K562 (cell line): ENCODE measurements around the gene CCNK. TPM values are rescaled to one million over a fixed set of nuclear protein-coding genes. Genes with fewer than 3 reads are reported as not detected.

Source experiments
- FOXA3 ChIP-seq, 2 experiments: fragments of 450-650 bp in 1 of 2; sonication (generic) in 1 of 2; formaldehyde crosslinking; IDR thresholded peaks in 1 of 2; conservative IDR thresholded peaks in 1 of 2; 2 replicates each; pipeline versions ENCODE4 v1.4.0 to v1.8.0; 2020 to 2022; ENCODE audit warnings: mild to moderate bottlenecking in 2 of 2, missing genetic modification reagents in 1 of 2
- NFRKB ChIP-seq: fragments of 450-650 bp; IDR thresholded peaks from 2 replicates; pipeline ENCODE4 v1.6.1; 2016; ENCODE audit warnings: low read depth
- ZNF239 ChIP-seq: fragments of 250-450 bp; sonication (Bioruptor Pico); IDR thresholded peaks from 2 replicates; pipeline ENCODE4 v1.4.0; 2020; ENCODE audit warnings: mild to moderate bottlenecking
- polyA plus RNA-seq, 8 experiments: library from polyadenylated mRNA; depleted of rRNA in 4 of 8; stranded (reverse) in 5 of 8; unstranded in 3 of 8; fragments of >200 nt; fragmentation: Nextera tagmentation in 2 of 8; fragmentation: Illumina TruSeq in 1 of 8; extraction: Ambion mirVana in 2 of 8; extraction: Trizol in 1 of 8; gene quantifications; 2 replicates each; pipeline versions ENCODE4 v1.2.1 to v1.2.3, GENCODE V29; 2011 to 2014; ENCODE audit warnings: inconsistent platforms in 1 of 8, missing spikeins in 1 of 8
- total RNA-seq, 7 experiments: library from RNA; depleted of rRNA in 6 of 7; stranded (reverse); fragments of >200 nt in 6 of 7; fragmentation: Illumina TruSeq in 2 of 7; extraction: Trizol in 2 of 7; gene quantifications; 2 replicates each; pipeline versions ENCODE4 v1.2.1 to v1.2.3, GENCODE V29; 2011 to 2021; ENCODE audit warnings: low replicate concordance in 1 of 7
- TF ChIP-seq, protein P1 (sequence below): sonication (generic); formaldehyde crosslinking; IDR thresholded peaks from 2 replicates; pipeline ENCODE4 v1.8.1; 2023; ENCODE audit warnings: missing genetic modification reagents, mild to moderate bottlenecking, borderline replicate concordance
- TF ChIP-seq, protein P2 (sequence below), 2 experiments: fragments of 450-650 bp in 1 of 2; sonication (generic) in 1 of 2; formaldehyde crosslinking in 1 of 2; IDR thresholded peaks; 2 replicates each; pipeline versions ENCODE4 v1.7.1 to v1.9.0; 2016 to 2022; ENCODE audit warnings: inconsistent platforms in 1 of 2, mild to moderate bottlenecking in 1 of 2, missing genetic modification reagents in 1 of 2

Gene CCNK
- total and polyA plus RNA-seq, 9 of the 15 experiments (the other 6 are each of a cell fraction or from before 2014, with no cell fraction given), result 5.8 to 84.2 (median 16.4) TPM

DNA sequence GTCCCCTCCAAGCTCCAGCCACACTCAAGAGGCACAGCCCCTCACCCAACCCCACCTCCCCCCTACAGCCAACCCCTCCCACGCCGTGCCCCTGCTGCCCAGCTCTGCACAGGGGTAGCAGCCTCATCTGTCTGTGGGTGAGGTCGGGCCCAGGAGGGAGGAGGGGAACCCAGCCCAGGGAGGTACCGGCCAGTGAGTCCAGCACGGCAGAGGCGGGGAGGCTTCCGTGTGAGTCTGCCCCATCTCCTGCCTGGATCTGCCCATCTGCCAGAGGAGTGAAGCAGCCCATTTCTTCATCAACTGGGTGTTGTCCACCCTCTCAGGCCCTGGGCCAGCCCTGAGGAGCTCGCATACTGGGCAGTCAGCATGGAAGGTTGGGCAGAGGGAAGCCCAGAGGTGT, 54.2 kb downstream of the CCNK start (continued):
- TF ChIP-seq, protein P1, sequence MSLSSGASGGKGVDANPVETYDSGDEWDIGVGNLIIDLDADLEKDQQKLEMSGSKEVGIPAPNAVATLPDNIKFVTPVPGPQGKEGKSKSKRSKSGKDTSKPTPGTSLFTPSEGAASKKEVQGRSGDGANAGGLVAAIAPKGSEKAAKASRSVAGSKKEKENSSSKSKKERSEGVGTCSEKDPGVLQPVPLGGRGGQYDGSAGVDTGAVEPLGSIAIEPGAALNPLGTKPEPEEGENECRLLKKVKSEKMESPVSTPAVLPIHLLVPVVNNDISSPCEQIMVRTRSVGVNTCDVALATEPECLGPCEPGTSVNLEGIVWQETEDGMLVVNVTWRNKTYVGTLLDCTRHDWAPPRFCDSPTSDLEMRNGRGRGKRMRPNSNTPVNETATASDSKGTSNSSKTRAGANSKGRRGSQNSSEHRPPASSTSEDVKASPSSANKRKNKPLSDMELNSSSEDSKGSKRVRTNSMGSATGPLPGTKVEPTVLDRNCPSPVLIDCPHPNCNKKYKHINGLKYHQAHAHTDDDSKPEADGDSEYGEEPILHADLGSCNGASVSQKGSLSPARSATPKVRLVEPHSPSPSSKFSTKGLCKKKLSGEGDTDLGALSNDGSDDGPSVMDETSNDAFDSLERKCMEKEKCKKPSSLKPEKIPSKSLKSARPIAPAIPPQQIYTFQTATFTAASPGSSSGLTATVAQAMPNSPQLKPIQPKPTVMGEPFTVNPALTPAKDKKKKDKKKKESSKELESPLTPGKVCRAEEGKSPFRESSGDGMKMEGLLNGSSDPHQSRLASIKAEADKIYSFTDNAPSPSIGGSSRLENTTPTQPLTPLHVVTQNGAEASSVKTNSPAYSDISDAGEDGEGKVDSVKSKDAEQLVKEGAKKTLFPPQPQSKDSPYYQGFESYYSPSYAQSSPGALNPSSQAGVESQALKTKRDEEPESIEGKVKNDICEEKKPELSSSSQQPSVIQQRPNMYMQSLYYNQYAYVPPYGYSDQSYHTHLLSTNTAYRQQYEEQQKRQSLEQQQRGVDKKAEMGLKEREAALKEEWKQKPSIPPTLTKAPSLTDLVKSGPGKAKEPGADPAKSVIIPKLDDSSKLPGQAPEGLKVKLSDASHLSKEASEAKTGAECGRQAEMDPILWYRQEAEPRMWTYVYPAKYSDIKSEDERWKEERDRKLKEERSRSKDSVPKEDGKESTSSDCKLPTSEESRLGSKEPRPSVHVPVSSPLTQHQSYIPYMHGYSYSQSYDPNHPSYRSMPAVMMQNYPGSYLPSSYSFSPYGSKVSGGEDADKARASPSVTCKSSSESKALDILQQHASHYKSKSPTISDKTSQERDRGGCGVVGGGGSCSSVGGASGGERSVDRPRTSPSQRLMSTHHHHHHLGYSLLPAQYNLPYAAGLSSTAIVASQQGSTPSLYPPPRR (CRISPR knock-in tag), result no peak
- TF ChIP-seq FOXA3 (CRISPR knock-in tag; conservative IDR thresholded peaks at IDR 0.05 in 1 of 2, IDR thresholded peaks at IDR 0.05 in 1 of 2), result no peak
- TF ChIP-seq, protein P2, sequence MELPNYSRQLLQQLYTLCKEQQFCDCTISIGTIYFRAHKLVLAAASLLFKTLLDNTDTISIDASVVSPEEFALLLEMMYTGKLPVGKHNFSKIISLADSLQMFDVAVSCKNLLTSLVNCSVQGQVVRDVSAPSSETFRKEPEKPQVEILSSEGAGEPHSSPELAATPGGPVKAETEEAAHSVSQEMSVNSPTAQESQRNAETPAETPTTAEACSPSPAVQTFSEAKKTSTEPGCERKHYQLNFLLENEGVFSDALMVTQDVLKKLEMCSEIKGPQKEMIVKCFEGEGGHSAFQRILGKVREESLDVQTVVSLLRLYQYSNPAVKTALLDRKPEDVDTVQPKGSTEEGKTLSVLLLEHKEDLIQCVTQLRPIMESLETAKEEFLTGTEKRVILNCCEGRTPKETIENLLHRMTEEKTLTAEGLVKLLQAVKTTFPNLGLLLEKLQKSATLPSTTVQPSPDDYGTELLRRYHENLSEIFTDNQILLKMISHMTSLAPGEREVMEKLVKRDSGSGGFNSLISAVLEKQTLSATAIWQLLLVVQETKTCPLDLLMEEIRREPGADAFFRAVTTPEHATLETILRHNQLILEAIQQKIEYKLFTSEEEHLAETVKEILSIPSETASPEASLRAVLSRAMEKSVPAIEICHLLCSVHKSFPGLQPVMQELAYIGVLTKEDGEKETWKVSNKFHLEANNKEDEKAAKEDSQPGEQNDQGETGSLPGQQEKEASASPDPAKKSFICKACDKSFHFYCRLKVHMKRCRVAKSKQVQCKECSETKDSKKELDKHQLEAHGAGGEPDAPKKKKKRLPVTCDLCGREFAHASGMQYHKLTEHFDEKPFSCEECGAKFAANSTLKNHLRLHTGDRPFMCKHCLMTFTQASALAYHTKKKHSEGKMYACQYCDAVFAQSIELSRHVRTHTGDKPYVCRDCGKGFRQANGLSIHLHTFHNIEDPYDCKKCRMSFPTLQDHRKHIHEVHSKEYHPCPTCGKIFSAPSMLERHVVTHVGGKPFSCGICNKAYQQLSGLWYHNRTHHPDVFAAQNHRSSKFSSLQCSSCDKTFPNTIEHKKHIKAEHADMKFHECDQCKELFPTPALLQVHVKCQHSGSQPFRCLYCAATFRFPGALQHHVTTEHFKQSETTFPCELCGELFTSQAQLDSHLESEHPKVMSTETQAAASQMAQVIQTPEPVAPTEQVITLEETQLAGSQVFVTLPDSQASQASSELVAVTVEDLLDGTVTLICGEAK (IDR thresholded peaks at IDR 0.05), result no peak
- TF ChIP-seq, protein P2 (CRISPR knock-in tag; IDR thresholded peaks at IDR 0.05), result no peak
- TF ChIP-seq ZNF239 (CRISPR knock-in tag), result no peak
- no peak for TF ChIP-seq NFRKB
- TF ChIP-seq, all 486 proteins: peak for 0
